Gastrocnemius medialis (tissue), 4 donors: Measurements from ENCODE around the gene SIDT2.

Experiments
- POLR2A ChIP-seq, 2 donors: fragments of 450-650 bp; IDR thresholded peaks; one replicate each; pipeline ENCODE4 v1.6.1; 2017; ENCODE audit warnings: antibody characterized with exemption in 2 of 2, mild to moderate bottlenecking in 2 of 2, moderate library complexity in 2 of 2
- TF ChIP-seq, protein P1 (sequence below), 5 experiments: fragments of 450-650 bp in 3 of 5; fragments of 200-600 bp in 2 of 5; sonication (generic) in 2 of 5; IDR thresholded peaks in 4 of 5; conservative IDR thresholded peaks in 1 of 5; 1 replicate in 4 of 5; 2 replicates in 1 of 5; pipeline ENCODE4 v1.5.1; 2016 to 2019; ENCODE audit warnings: antibody characterized with exemption in 5 of 5, mild to moderate bottlenecking in 3 of 5, moderate library complexity in 3 of 5

DNA sequence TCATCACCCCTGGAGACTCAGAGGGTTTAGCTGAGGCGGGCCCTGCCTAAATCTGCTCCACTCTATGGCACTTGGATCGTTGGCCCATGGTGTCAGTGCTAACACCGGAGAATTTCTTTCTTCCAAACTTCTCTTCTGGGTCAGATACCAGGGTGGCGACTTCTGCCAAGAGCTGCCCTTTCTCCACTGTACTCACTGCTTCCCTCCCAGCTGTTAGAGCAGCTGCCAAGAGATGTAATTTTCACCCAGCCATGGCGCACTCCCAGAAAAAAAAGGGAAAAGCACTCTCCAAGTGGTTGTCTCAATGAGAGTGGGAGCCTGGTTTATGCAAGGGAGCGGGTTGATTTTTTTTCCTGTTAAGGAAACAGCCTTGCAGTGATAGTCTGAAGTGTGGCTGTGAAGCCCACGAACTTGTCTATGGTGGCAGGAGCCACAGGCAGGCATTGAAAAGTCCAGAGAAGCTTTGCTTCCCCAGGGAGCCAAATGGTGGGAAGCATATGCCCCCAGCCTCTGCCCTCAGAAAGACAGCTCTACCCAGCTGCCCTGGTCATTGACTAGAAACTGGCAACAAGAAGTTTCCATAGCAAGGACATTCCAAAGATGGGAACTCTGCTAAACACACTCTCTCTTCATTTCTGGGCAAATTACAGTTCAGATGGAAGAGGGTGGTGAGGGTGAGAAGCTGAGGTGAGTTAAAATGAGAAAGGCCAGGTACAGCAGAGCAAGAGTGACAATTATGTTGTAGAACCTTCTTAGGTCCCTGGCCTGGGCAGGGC, 42.6 kb downstream of the SIDT2 start:
- no peak for TF ChIP-seq POLR2A (IDR thresholded peaks at IDR 0.05)
- TF ChIP-seq, protein P1, sequence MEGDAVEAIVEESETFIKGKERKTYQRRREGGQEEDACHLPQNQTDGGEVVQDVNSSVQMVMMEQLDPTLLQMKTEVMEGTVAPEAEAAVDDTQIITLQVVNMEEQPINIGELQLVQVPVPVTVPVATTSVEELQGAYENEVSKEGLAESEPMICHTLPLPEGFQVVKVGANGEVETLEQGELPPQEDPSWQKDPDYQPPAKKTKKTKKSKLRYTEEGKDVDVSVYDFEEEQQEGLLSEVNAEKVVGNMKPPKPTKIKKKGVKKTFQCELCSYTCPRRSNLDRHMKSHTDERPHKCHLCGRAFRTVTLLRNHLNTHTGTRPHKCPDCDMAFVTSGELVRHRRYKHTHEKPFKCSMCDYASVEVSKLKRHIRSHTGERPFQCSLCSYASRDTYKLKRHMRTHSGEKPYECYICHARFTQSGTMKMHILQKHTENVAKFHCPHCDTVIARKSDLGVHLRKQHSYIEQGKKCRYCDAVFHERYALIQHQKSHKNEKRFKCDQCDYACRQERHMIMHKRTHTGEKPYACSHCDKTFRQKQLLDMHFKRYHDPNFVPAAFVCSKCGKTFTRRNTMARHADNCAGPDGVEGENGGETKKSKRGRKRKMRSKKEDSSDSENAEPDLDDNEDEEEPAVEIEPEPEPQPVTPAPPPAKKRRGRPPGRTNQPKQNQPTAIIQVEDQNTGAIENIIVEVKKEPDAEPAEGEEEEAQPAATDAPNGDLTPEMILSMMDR (IDR thresholded peaks at IDR 0.05 in 4 of 5, conservative IDR thresholded peaks at IDR 0.05 in 1 of 5), result no peak
